Measurements from ENCODE around the gene DND1.
"Not testable (repeated sequence)": the region's sequence is repeated elsewhere in the genome, so short reads cannot be mapped to it uniquely, and the experiment has no call there.

The DND1 gene

GRCh38 chr5:140673187-140673976 is at the start of gene DND1:
Gene DND1 (minus strand): TSS chr5:140673576. CDS start chr5:140673542, 34 bp downstream.
- peak in 1 of 2 experiments; percentile 23 for DNase-seq

GRCh38 chr5:140721395-140721794 is 48.0 kb upstream of the DND1 start:
- DNase-seq = not testable (repeated sequence)

- not testable (repeated sequence) for DNase-seq
Observed at GRCh38 chr5:140720738-140721137, 47.4 kb upstream of the DND1 start.

- DNase-seq = no peak
Observed at GRCh38 chr5:140718266-140718592, 44.9 kb upstream of the DND1 start.

DNA sequence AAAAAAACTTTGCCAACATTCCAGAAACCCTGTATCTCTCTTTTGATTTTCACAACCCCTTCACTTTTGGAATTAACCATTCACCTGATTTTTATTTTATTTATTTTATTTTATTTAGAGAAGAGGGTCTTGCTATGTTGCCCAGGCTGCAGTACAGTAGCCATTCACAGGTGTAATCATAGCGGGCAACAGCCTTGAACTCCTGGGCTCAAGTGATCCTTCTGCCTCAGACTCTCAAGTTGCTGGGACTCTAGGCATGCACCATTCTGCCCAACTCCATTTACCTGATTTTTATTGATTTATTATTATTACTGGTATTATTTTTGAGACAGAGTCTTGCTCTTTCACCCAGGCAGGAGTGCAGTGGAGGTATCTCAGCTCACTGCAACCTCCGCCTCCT is 42.9 kb upstream of the DND1 start:
- not testable (repeated sequence) for DNase-seq

DNA sequence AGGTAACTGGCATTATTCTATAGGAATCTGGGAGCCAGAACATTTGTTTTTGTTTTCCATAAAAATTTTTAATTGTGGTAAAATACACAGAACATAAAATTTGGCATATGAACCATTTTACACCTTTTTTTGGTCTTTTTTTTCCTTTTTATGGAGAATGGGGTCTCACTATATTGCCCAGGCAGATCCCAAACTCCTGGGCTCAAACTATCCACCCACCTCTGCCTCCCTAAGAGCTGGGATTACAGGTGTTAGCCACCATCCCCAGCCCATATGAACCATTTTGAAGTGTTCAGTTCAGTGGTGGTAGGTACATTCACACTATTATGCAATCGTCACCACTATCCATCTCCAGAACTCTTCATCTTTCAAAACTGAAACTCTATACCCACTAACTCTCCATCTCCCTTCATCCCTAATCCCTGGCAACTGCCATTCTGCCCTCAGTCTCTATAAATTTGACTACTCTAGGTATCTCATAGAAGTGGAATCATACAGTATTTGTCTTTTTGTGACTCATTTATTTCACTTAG is 40.3 kb upstream of the DND1 start:
- DNase-seq = no peak

DNA sequence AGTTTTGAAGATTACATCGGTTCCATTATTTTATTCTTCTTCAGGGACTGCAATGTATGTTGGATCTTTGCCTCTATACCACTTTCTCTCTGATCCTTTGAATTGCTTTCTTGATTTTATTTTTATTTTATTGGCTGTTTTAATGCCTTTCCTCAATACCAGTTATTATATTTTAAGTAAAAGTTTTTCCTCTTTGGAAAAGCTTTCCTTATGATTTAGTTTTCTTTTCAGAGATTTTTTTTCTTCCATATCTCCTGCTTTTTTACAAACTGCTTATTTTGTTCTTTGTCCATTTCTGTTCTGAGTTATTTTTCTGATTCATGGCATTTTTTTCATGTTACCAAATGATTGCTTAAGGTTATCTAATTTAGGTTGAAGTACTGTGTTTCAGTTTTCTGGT is 38.4 kb upstream of the DND1 start:
- no peak for DNase-seq

- peak; percentile 93 to 94 for DNase-seq
Observed at GRCh38 chr5:140710899-140711552, 37.6 kb upstream of the DND1 start.

- DNase-seq = not testable (repeated sequence)
Observed at GRCh38 chr5:140708787-140709186, 35.4 kb upstream of the DND1 start.

- DNase-seq = no peak
Observed at GRCh38 chr5:140707812-140708211, 34.4 kb upstream of the DND1 start.

- DNase-seq = peak; percentile 92 to 93
Observed at GRCh38 chr5:140700177-140701144, 27.1 kb upstream of the DND1 start, which contains the start of gene ZMAT2. Gene ZMAT2 (plus strand): TSS chr5:140700447. CDS start chr5:140700461, 14 bp downstream.

GRCh38 chr5:140696891-140697492 is 23.6 kb upstream of the DND1 start:
- DNase-seq = no peak

DNA sequence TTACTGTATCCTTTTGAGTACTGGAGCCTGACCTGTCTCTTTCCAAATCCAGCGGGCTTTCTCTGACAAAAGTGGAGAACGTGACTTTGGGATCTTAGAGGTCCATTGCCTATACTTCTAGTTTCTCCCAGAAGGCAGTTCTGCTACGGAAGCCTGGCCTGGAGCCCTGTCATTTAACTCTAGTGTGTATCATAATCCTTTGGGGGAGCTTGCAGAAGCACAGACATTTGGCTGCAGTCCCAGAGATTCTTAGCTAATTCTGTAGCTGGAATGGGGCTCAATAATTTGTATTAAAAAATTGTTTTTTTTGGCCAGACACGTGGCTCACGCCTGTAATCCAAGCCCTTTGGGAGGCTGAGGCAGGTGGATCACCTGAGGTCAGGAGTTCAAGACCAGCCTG is 20.9 kb upstream of the DND1 start:
- DNase-seq = no peak

DNA sequence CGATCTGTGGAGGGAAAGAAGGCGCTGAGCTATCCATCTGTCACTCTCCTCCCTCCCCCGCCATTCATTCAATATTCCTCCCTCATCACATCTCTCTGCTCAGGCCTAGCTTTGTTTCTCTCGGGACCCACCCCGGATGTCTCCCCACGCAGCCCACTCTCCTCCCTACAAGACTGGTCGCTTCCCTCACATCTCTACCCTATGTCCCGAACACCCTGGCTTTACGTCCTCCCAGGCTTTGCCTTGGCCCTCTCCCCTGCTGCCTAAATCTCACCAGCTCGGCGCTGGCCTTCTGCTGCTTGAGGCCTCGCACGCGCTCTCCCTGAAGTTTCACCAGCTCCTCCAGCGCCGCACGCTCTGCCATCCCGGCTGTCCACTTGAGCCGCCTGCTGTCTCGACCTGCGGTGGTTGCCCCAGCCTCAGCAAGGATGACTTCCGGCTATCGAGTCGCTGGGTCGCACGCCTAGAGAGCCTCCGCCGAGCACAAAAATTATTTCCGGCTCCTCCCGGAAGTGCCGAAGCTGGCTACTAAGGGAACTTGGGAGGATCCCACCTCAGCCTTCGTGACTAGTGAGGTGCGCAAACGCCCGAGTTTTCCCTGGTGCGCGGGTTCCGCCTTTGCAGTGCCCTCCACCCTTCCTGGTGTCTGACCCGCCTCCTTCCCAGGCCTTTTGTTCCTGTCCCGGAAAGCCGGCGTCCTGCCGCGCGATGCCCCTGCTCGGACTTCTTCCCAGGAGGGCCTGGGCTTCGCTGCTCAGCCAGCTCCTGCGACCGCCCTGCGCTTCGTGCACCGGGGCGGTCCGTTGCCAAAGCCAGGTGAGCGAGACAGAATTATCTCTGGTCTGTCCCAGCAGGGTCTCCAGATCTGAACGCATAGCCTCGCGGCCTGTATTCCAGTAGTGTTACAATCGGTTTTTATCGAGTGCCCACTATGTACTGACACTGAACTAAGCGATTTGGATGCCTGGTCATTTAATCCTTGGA is 17.9 kb upstream of the DND1 start, which contains the start of the genes HARS1 and HARS2:
TSS of gene HARS1 (minus strand) at position 430 of the 984 bp plus-strand sequence. CDS start at position 364, 66 bp downstream.
TSS of gene HARS2 (plus strand) at position 515 of the 984 bp plus-strand sequence. CDS start at position 709, 194 bp downstream.
- DNase-seq = peak; percentile 87 to 91

GRCh38 chr5:140690376-140690932 is 17.1 kb upstream of the DND1 start:
- DNase-seq = no peak

DNA sequence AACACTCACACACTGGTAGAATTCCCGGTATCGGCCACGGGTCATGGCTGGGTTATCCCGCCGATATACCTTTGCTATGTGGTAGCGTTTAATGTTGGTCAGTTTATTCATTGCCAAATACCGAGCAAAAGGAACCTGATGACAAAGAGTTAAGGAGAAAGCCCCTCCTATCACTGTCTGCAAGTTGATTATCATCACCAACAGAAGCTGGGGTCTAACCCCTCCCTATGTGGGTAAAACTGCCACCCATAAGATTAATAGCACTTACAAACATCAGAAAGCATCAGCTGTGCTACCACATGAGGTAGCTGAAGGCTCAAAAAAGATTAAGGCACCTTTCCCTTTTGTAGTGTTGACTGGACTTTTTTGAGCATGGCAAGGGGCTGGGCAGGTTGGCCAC is 5.6 kb upstream of the DND1 start:
- DNase-seq = no peak

DNA sequence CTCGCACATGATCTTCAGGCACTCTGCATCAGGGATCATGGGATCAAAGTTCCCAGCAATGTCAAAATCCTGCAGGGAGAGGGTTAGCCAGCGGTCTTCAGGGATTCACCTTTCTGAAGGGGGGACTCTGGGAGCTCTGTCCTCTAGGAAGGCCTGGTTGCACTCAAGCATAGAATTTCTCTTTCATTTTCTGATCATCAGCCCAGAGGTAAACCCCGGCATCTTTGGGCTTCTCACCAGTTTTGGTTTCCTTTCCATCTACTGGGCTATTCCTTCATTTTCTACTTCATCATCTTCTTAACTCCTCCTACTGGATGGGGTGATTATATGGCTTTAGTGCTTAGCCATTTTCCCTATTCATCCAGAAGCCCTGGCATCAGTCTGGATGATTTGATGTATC is 4.6 kb upstream of the DND1 start:
- DNase-seq = no peak

- DNase-seq = no peak
Observed at GRCh38 chr5:140674629-140675028, 1.3 kb upstream of the DND1 start.

GRCh38 chr5:140674211-140674610 is 835 bp upstream of the DND1 start:
- DNase-seq = no peak

- DNase-seq = no peak
Observed at GRCh38 chr5:140672455-140673186, 755 bp downstream of the DND1 start.

All from activated T-cell treated with anti-CD3 and anti-CD28 coated beads, Interleukin-2, amount 50 U/mL, for 48 hours (primary cell).